ENCODE measurements around the gene PFKFB4.

Gene PFKFB4

GRCh38 chr3:48518638-48519276 is 37.8 kb downstream of the PFKFB4 start:
- DNase-seq (ENCODE audit: low read depth, low spot score), result no peak
- TF ChIP-seq FOXP2 (optimal IDR thresholded peaks at IDR 0.05; ENCODE audit: control extremely low read depth, extremely low read length, insufficient read depth) (no peak), EZH2 (IDR thresholded peaks at IDR 0.05) (no peak), POLR2AphosphoS5 (IDR thresholded peaks at IDR 0.05; ENCODE audit: borderline replicate concordance, low read depth, low read length) (no peak)

GRCh38 chr3:48518069-48518468 is 38.5 kb downstream of the PFKFB4 start:
- Histone ChIP-seq H3K9ac (ENCODE audit: insufficient read length) (no peak overlapping the region), H3K27ac (no peak overlapping the region), H3K36me3 (ENCODE audit: insufficient read depth, low read length) (no peaks in the 10 kb centered on the region), H3K4me3 (no peak overlapping the region), H3K9me3 (ENCODE audit: low read depth, low read length) (no peaks in the 10 kb centered on the region)
- DNase-seq (ENCODE audit: low read depth, low spot score), result no peak
- TF ChIP-seq POLR2AphosphoS5 (IDR thresholded peaks at IDR 0.05; ENCODE audit: borderline replicate concordance, low read depth, low read length), result no peak
- TF ChIP-seq EZH2 (IDR thresholded peaks at IDR 0.05), result no peak
- TF ChIP-seq FOXP2 (optimal IDR thresholded peaks at IDR 0.05; ENCODE audit: control extremely low read depth, extremely low read length, insufficient read depth), result no peak

More at GRCh38 chr3:48518638-48519276, 37.8 kb downstream of the PFKFB4 start:
- no peak overlapping the region for H3K9ac ChIP-seq (ENCODE audit: insufficient read length)
- H3K4me3 ChIP-seq, result no peak overlapping the region
- no peaks in the 10 kb centered on the region for H3K9me3 ChIP-seq (ENCODE audit: low read depth, low read length)
- H3K36me3 ChIP-seq (ENCODE audit: insufficient read depth, low read length), result no peaks in the 10 kb centered on the region
- no peak overlapping the region for H3K27ac ChIP-seq

- no peak overlapping the region for H3K4me3 ChIP-seq
- no peaks in the 10 kb centered on the region for H3K9me3 ChIP-seq (ENCODE audit: low read depth, low read length)
- TF ChIP-seq EZH2 (IDR thresholded peaks at IDR 0.05) (no peak), POLR2AphosphoS5 (IDR thresholded peaks at IDR 0.05; ENCODE audit: borderline replicate concordance, low read depth, low read length) (no peak), FOXP2 (optimal IDR thresholded peaks at IDR 0.05; ENCODE audit: control extremely low read depth, extremely low read length, insufficient read depth) (no peak)
- no peak for DNase-seq (ENCODE audit: low read depth, low spot score)
- no peak overlapping the region for H3K27ac ChIP-seq
- H3K36me3 ChIP-seq (ENCODE audit: insufficient read depth, low read length), result no peaks in the 10 kb centered on the region
- H3K9ac ChIP-seq (ENCODE audit: insufficient read length), result no peak overlapping the region
Observed at GRCh38 chr3:48516571-48516970, 40.0 kb downstream of the PFKFB4 start.

GRCh38 chr3:48514431-48515227 is 42.0 kb downstream of the PFKFB4 start:
- H3K27ac ChIP-seq, result no peak overlapping the region
- no peak for DNase-seq (ENCODE audit: low read depth, low spot score)

GRCh38 chr3:48511551-48511950 is 45.1 kb downstream of the PFKFB4 start:
- Histone ChIP-seq H3K4me3 (no peak overlapping the region), H3K27ac (no peak overlapping the region), H3K9ac (ENCODE audit: insufficient read length) (no peak overlapping the region), H3K36me3 (ENCODE audit: insufficient read depth, low read length) (no peaks in the 10 kb centered on the region), H3K9me3 (ENCODE audit: low read depth, low read length) (no peaks in the 10 kb centered on the region)
- no peak for DNase-seq (ENCODE audit: low read depth, low spot score)
- no peak for TF ChIP-seq FOXP2 (optimal IDR thresholded peaks at IDR 0.05; ENCODE audit: control extremely low read depth, extremely low read length, insufficient read depth)
- TF ChIP-seq POLR2AphosphoS5 (IDR thresholded peaks at IDR 0.05; ENCODE audit: borderline replicate concordance, low read depth, low read length), result no peak
- TF ChIP-seq EZH2 (IDR thresholded peaks at IDR 0.05), result no peak

More at GRCh38 chr3:48514431-48515227, 42.0 kb downstream of the PFKFB4 start:
- TF ChIP-seq FOXP2 (optimal IDR thresholded peaks at IDR 0.05; ENCODE audit: control extremely low read depth, extremely low read length, insufficient read depth) (no peak), POLR2AphosphoS5 (IDR thresholded peaks at IDR 0.05; ENCODE audit: borderline replicate concordance, low read depth, low read length) (no peak), EZH2 (IDR thresholded peaks at IDR 0.05) (no peak)
- Histone ChIP-seq H3K36me3 (ENCODE audit: insufficient read depth, low read length) (no peaks in the 10 kb centered on the region), H3K9ac (ENCODE audit: insufficient read length) (no peak overlapping the region), H3K9me3 (ENCODE audit: low read depth, low read length) (no peaks in the 10 kb centered on the region), H3K4me3 (no peak overlapping the region)

GRCh38 chr3:48507256-48508061 is 49.1 kb downstream of the PFKFB4 start:
- no peak for DNase-seq (ENCODE audit: low read depth, low spot score)
- Histone ChIP-seq H3K9me3 (ENCODE audit: low read depth, low read length) (no peaks in the 10 kb centered on the region), H3K9ac (ENCODE audit: insufficient read length) (no peak overlapping the region), H3K27ac (no peak overlapping the region), H3K36me3 (ENCODE audit: insufficient read depth, low read length) (no peaks in the 10 kb centered on the region), H3K4me3 (no peak overlapping the region)
- TF ChIP-seq EZH2 (IDR thresholded peaks at IDR 0.05) (no peak), FOXP2 (optimal IDR thresholded peaks at IDR 0.05; ENCODE audit: control extremely low read depth, extremely low read length, insufficient read depth) (no peak), POLR2AphosphoS5 (IDR thresholded peaks at IDR 0.05; ENCODE audit: borderline replicate concordance, low read depth, low read length) (no peak)

- Histone ChIP-seq H3K27ac (no peak overlapping the region), H3K4me3 (no peak overlapping the region), H3K9ac (ENCODE audit: insufficient read length) (no peak overlapping the region), H3K36me3 (ENCODE audit: insufficient read depth, low read length) (no peaks in the 10 kb centered on the region), H3K9me3 (ENCODE audit: low read depth, low read length) (no peaks in the 10 kb centered on the region)
- TF ChIP-seq EZH2 (IDR thresholded peaks at IDR 0.05), result no peak
- no peak for TF ChIP-seq POLR2AphosphoS5 (IDR thresholded peaks at IDR 0.05; ENCODE audit: borderline replicate concordance, low read depth, low read length)
- no peak for TF ChIP-seq FOXP2 (optimal IDR thresholded peaks at IDR 0.05; ENCODE audit: control extremely low read depth, extremely low read length, insufficient read depth)
- DNase-seq (ENCODE audit: low read depth, low spot score), result no peak
Observed at GRCh38 chr3:48505968-48506504, 50.6 kb downstream of the PFKFB4 start.

GRCh38 chr3:48505146-48505545 is 51.5 kb downstream of the PFKFB4 start:
- Histone ChIP-seq H3K36me3 (ENCODE audit: insufficient read depth, low read length) (no peaks in the 10 kb centered on the region), H3K9ac (ENCODE audit: insufficient read length) (no peak overlapping the region), H3K9me3 (ENCODE audit: low read depth, low read length) (no peaks in the 10 kb centered on the region), H3K27ac (no peak overlapping the region), H3K4me3 (no peak overlapping the region)
- TF ChIP-seq POLR2AphosphoS5 (IDR thresholded peaks at IDR 0.05; ENCODE audit: borderline replicate concordance, low read depth, low read length) (no peak), FOXP2 (optimal IDR thresholded peaks at IDR 0.05; ENCODE audit: control extremely low read depth, extremely low read length, insufficient read depth) (no peak), EZH2 (IDR thresholded peaks at IDR 0.05) (no peak)
- DNase-seq (ENCODE audit: low read depth, low spot score), result no peak

All from SK-N-MC (cell line).